Hematopoietic multipotent progenitor cell treated with erythropoietin and hydrocortisone succinate and interleukin-3 and kit ligand, for 6 days (in vitro differentiated cells): ENCODE results near the gene VLDLR.

Source experiments
- DNase-seq: peaks from one replicate; pipeline ENCODE4 v3.0.0-alpha.2; 2015

VLDLR gene

DNA sequence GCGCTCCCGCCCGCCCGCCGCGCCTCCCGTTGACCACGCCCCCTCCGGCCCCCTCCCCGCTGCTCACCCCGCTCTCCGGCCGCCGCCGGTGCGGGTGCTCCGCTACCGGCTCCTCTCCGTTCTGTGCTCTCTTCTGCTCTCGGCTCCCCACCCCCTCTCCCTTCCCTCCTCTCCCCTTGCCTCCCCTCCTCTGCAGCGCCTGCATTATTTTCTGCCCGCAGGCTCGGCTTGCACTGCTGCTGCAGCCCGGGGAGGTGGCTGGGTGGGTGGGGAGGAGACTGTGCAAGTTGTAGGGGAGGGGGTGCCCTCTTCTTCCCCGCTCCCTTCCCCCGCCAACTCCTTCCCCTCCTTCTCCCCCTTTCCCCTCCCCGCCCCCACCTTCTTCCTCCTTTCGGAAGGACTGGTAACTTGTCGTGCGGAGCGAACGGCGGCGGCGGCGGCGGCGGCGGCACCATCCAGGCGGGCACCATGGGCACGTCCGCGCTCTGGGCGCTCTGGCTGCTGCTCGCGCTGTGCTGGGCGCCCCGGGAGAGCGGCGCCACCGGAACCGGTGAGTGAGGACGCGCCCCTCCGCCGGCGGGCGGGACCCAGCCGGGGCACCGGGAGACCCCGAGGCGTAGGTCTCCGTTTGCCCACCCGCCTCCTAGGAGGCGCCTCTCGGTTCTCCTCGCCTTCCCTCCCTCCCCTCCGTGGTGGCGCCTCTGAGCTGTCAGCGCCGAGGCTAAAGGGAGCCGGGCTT lies at the start of gene VLDLR:
Gene VLDLR, plus strand, starts transcription at position 66 of the 739 bp plus-strand sequence. Its CDS starts 403 bp downstream, at position 469.
- DNase-seq = peak; percentile 37

DNA sequence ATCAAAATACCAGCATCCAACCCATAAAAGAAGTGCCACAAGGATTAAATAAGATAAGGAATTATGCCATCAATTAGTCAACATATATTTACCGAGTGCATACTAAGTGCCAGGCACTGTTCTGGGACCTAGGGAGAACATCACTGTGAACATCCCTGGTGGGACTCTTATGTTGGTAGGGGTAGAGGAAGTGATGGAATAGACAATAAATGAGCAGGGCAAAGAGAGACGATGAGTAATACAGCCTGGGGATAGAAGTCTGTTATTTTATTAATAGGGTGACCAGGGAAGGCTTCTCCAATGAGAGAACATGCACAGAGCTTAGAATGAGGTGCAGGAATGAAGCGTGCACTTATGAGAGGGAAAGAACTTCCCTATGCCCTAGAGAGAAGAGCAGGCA lies 47.4 kb upstream of the VLDLR start:
- no peak for DNase-seq

DNA sequence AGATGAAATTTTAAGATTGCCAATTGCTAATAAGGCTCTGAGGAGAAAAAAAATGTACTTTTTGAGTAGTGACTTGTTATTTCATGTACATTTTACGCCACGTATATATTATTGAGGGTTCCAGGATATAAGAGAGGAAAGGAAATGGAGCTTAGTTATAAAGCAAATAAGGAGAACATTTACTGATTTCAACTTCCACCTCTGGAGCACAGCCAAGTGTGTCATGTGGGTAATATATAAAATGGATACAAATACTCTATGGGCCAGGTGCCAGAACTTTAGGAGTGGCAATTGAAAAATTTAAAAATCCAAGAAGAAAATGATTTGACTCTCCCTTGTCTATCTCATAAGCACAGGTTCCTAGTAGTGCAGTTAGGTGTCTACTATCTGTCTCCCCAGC lies 45.0 kb upstream of the VLDLR start:
- no peak for DNase-seq

DNA sequence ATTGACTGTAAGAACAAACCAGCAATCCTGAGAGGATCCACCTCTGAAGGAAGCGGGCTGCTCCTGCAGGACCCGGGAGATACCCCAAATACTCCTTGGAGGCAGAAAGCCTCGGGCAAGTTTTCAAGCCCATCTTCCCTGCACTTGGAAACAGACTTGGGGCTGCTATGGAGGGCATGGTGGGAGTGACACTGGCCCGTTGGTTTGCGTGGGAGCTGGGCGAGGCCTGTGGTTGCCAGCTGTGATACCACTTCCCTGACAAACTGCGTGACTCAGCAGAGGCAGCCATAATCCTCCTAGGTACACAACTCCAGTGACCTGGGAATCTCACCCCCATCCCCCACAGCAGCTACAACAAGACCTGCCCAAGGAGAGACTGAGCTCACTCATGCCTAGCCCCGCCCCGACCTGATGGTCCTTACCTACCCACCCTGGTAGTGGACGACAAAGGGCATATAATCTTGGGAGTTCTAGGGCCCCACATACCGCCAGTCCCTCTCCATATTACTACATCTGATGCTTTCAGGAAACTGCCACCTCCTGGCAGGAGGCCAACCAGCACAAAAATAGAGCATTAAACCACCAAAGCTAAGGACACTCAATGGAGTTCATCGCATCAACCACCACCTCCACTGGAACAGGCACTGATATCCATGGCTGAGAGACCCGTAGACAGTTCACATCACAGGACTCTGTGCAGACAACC lies 38.1 kb upstream of the VLDLR start:
- DNase-seq = peak; percentile 13

DNA sequence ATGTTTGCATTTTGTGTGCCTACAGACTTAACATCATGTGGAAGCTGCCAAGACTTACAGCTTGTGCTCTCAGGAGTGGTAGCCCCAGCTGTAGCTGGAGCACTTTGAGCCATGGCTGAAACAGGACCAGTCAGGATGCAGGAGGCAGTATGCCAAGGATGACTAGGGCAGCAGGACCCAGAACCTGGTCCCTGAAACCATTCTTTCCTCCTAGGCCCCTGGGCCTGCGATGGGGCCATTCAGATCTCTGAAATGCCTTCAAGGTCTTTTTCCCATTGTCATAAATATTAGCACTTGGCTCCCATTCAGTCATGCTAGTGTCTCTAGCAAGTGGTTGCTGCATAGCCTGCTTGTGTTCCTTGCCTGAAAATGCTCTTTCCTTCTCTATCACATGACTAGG lies 29.6 kb upstream of the VLDLR start:
- DNase-seq = no peak

DNA sequence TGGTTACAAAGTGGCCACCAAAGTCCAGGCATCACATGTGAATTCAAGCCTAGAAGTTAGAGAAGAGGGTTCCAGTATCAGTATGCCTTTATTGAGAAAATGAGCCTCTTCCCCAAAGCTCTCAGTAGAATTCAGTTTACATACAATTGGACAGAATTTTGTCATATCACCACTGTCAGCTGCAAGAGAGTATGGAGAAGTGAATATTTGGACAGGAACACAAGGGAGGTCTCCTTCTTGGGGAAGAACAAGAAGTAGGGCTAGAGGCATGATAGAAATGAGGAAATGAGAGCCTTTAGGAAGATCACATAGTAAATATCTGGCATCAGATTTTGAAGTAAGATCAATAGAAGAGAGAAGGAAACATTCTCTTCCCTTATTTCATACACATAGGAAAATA lies 27.8 kb upstream of the VLDLR start:
- no peak for DNase-seq

DNA sequence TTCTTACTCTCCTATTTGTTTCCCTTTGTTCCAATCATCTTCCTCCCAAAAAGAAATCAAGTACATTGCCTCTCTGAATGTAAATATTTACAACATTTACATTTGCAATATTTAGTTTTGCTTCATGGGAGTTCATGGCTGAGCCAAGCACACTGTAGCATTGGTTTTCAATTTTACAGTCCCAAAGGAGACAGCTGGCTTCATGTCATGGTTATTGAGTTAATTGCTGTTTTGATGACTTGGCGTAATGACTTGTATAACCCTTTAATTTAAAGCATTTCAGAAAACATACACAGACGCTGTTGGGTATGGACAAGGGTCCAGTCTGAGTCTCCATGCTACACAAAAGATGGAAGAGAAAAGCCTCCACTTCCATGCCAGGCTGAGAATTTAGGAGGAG lies 25.6 kb upstream of the VLDLR start:
- no peak for DNase-seq

DNA sequence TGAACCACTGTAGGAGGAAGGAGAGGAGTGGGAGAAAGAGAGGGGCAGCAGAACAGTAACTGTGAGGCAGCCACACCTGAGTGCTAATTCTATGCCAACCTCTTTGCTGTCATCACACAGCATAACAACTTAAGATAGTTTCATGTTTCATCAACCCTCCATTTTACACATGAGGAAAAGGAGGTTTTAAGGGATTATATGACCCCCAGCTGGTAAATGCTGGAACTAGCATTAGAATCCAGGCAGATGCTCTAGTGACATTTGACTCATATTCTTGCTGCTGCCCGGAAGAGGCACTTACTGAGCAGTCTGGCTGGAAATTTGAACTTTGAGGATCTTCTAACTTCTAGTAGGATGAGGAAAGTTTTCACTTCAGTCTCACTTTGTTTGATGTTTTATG lies 24.1 kb upstream of the VLDLR start:
- DNase-seq = no peak

DNA sequence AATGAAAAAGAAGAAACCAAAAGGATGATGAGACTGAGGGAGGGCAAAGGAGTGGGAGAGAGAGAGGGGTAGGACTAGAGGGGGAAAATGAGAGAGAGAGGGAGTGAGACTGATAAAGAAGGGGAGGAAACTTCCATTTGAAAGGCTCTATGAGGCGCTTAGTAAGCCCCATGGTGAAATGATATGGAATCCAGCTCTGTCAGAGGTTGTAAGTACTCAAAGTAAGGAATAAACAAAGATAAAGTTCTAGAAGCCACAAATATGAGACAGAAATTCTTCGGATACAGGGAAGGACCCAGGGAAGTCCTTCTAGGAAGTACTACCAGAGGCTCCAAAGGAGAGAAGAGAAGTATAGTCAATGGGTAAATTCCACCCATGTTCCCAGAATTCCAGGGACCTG lies 21.7 kb upstream of the VLDLR start:
- no peak for DNase-seq

DNA sequence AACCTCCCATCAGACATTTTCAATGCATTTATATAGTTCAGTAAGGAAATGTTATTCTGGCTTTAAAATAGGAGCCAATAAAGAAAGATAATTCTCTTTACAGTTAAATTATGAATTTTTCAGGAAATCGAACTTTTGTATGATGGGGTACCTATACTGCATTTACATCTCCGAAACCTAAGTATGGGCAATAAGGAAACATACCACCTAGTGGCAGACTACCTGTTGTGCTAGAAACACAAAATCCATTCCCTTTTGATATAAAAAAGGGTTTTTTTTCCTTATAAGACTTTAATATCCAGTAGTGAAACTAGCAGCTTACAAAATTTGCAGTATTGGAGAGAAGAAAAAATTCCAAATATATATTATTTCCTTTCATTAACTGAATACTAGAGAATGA lies 21.3 kb upstream of the VLDLR start:
- no peak for DNase-seq

DNA sequence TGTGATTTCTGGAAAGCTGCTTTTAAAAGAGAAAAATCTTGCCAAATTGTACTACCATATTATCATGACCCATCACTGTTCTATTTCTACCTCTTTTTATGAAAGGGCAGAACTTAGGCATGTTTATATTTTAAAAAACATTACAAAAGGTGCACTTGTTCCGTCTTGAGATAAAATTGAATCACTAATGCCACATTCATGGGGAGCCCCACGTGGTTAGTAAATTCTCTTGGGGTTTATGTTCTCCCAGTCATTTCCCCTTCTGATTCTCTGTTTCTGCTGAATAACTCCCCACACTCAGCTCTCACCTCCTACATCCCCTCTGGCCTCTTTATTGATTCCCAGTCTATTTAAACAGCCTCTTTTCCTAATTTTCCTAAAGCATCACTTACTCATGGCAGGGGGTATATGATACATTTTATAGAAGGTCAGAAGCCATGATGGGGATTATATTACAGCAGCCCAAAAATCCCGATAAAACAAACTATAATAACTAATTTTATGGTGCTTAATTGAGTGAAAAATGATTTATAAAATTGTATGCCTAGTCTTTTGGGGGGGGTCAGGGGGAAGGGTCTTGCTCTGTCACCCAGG lies 19.7 kb upstream of the VLDLR start:
- DNase-seq = no peak

DNA sequence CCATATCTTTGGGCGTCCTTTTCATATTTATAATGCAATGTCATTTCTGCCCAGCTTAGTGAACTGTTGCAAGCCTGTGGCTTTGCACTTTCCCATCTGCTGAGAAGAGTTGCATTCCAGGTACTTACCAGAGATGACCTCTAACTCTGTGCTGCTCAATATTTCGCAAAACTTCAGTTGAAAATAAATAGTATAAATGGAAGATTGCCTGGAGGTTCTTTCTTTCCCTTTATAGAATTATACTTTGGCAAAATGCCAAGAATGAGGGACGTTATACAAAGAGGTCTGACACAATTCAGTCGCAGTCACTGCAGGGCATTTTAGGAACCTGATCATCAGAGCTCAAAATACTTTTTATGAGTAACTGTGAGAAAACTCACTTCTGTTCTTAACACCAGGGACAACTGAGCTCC lies 18.9 kb upstream of the VLDLR start:
- DNase-seq = peak; percentile 35

DNA sequence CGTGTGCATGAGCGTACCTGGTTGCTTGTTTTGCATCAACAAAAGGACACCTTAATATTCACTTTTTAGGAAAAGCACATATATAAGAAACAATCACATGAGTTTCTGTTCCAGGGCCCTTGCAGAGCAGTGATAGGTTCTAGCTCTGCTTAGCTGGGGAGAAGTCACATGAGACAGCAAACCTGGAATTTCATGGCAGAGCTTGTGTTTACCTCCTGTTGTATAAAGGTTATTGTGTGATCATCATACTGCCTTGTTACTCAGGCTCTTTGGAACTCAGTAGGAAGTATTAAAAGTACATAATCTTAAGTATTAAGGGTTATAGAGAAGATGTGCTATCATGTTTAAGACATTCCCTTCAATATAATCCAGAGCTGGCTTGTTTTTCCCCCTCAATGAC lies 18.0 kb upstream of the VLDLR start:
- DNase-seq = no peak

DNA sequence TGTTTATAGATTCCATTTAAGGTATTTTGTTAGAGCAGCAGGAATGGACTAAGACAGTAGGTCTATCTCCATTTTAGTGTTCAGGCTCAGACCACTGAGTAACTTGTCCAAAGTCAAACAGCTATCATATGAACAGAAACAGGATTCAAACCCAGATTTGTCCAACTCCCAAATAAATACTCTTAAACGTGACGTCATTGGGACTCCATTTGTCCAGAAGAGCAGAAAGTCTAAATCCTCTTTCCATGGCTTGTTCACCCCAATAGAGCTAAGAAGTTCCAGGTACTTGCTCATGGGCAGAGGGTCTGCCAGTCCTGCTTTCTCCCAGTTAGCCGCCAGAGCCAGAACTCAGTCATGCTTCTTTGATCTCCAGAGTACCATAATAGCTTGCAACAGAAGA lies 16.3 kb upstream of the VLDLR start:
- no peak for DNase-seq

DNA sequence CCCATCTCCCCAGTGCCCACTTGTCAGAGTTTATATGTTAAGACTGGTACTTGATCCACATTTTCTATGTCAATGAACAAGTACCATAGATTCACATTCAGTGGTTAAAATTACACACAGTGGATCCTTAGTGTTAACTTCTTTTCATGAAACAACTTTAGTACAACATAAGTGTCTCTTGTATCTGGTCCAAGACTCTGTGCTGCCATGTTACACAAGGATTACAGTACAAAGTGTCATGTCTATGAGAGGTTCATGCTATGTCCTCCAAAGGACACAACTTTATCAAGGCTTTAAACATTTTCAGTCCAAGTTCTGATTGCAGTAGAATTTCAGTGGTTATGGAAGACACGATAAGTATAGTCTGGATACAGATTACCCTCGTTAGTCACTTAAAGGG lies 13.3 kb upstream of the VLDLR start:
- DNase-seq = no peak

DNA sequence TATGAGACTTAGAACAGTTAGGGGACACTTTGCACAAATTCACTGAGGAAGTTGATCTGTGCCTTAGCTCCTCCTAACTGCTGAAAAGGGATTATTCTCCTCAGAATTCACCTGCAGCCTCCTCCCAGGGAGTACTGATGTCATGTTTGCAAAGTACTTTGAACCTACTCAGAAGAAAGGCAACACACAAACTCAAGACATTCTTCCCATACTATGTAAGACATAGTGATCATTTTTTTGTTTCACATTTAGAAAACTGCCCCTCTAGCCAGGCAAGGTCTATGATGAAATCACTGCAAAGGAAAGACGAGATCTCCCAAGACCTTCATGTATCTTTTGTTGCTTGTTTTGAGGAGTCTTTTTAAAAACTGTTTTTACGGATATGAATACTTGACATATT lies 10.6 kb upstream of the VLDLR start:
- DNase-seq = no peak

DNA sequence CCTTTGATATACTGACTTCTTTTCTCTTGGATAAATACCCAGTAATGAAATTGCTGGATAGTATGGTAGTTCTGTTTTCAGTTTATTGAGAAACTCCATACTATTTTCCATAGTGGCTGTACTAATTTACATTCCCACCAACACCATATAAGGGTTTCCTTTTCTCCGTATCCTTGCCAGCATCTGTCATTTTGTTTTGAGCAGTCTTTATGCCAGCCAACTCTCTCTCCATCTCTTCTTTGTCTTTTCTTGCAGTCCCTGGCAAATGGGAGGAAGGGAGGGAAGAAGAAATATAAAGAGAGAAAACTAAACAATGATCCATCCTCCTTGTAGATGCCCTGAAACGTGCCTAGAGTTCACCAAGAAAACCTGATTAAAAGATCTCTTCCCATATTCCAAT lies 9.6 kb upstream of the VLDLR start:
- DNase-seq = no peak

DNA sequence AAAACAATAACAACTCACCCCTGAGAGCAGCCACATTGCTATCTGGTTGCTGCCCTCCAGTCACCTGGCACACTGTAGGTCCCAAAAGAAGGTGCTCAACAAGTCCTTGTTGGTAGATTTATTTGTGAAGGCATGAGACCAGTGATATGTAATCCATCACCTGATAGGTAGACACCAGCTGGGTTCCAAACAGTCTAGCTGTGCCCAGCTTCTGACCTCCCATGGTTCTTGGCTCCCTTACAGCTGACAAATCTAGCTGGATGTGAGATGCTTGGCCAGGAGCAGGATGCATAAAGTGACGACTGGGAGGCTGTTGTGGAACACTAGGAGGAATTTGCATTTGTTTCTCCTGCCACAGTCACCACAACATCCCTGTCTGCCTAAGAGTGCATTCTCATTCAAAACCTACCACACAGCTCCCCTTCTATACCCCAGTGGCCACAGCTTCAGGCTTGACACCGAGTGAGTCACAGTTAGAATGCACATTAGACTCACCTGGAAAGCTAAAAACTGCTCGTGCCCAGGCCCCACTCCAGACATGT lies 7.8 kb upstream of the VLDLR start:
- DNase-seq = no peak

DNA sequence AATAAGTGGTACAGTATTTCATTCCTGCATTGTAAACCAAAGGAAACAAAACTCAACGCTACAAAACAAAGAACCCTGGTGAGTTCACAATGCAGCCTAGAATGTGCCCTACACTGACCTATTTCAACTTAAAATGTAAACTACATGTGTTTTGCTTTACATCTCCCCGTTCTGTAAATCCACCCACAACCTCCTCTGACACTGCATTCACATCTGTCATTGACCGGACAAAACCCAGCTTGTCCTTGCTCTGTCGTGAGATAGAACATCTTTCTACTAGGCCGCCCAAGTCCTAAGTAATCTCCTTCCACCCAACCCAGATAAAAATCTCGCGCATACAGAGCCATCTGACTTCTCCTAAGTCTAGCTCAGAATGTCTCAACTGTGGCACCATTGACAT lies 6.1 kb upstream of the VLDLR start:
- no peak for DNase-seq

DNA sequence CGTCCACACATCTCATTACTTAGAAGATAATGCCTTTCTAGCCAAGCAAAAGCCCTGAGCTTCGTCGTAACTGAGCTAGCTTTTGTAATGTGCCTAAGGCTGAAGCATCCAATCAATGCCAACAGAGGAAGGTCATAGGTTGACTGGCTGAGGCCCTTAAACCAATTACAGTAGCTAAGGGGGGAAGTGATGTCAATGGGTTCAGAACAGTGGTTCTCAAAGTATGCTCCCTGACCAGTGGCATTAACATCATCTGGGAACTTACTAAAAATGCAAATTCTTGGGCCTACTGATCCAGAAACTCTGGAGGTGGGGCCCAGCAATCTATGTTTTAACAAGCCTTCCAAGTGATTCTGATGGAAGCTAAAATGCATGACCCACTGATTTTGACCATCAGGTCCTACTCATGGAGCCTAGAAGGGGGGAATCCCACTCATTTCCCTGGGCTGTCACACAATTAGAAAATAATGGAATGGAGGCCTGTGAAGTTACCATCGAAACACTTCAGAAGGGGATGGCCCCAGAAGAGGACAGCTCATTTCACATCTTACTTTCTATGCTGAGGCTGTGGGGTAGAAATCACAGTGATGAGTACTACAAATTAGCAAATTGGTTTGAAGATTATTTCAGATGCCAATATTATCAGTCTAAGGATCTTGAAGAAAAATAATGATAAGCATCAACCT lies 4.8 kb upstream of the VLDLR start:
- DNase-seq = no peak

DNA sequence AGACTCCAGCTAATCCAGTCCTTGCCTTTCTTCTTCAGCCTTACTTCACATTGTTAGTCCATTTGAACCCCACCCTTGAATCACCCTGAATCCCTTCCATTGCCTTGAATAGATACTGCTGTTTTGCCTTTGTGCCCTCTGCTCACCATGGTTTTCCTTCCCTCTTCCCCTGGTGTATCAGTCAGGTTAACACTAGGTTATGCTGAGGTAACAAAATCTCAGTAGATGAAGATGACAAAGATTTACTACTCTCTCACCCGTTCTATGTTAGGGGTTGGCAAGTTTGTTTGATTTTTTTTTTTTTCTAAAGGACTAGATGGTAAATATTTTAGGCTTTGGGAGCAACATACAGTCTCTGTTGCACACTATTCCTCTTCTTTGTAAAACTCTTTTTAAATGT lies 3.3 kb upstream of the VLDLR start:
- DNase-seq = no peak

DNA sequence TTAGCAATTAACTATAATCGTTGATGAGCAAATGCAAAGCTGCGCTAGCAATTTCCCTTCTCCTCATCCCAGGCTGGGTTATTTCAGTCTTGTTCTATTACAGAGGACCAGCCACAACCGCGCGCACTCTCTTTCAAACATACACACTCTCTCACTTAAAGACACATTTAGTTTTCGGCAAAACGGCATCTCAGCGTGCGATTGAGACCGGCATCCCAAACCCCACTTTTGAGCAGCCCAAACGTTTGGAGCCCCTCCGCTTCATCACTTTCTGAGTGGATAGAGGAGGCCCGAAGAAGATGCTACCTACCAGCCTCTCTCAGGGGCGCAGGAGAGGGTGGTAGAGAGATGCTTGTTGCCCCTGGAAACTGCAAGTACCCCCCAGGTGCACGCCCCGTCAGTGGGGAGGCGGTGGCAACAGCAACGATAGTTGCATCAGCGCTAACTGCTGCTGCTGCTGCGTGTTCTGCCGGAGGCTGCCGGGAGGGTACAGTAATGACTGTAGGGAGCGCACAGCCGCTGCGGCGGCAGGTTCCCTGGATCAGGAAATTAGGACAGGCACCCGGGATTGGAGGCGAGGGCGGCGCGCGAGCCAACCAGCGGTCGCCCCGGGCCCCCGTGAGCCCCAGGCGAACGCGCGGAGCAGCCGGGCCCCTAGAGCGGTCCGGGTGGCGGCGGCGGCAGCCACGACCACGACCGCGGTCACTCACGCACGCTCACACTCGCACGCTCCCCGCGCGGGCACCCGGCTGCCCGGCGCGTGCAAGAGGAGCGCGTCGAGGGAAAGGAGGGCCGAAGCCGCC lies 467 bp upstream of the VLDLR start:
- peak; percentile 46 for DNase-seq
